Neural progenitor cell (in vitro differentiated cells): Measurements from ENCODE around the gene TPM1.

Experiments
- CTCF ChIP-seq: fragments of 200-600 bp; sonication (generic); IDR thresholded peaks from 2 replicates; pipeline ENCODE4 v1.5.1; 2017; ENCODE audit warnings: antibody characterized with exemption, mild to moderate bottlenecking
- EZH2 ChIP-seq: fragments of 200-600 bp; sonication (generic); IDR thresholded peaks from 2 replicates; pipeline ENCODE4 v1.6.1; 2017; ENCODE audit warnings: antibody characterized with exemption, mild to moderate bottlenecking, moderate library complexity
- EZH2phosphoT487 ChIP-seq: fragments of 200-600 bp; sonication (generic); IDR thresholded peaks from 2 replicates; pipeline ENCODE4 v1.6.1; 2017; ENCODE audit warnings: antibody characterized with exemption

DNA sequence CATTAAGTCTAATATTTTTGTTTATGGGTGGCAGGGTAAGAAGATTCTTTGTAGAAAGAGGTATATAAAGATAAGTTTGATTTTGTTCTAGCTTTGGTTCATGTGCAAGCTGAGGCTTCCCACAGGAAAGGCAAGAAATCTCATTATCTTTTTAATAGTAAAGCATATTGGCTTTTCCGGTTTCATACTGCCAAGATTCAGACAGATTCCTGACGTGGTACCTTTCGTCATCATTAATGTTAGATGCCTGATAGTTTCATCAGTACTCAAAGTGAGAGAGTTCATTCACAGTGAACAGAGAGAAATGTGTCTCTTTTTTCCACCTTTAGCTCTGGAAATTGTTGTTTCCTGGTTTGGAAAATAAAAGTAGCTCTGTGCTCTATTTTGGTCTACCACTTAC lies 16.5 kb downstream of the TPM1 start:
- no peak for TF ChIP-seq CTCF
- no peak for TF ChIP-seq EZH2phosphoT487
- TF ChIP-seq EZH2: no peak
